ENCODE measurements around the gene PLA2G4E.

DNA sequence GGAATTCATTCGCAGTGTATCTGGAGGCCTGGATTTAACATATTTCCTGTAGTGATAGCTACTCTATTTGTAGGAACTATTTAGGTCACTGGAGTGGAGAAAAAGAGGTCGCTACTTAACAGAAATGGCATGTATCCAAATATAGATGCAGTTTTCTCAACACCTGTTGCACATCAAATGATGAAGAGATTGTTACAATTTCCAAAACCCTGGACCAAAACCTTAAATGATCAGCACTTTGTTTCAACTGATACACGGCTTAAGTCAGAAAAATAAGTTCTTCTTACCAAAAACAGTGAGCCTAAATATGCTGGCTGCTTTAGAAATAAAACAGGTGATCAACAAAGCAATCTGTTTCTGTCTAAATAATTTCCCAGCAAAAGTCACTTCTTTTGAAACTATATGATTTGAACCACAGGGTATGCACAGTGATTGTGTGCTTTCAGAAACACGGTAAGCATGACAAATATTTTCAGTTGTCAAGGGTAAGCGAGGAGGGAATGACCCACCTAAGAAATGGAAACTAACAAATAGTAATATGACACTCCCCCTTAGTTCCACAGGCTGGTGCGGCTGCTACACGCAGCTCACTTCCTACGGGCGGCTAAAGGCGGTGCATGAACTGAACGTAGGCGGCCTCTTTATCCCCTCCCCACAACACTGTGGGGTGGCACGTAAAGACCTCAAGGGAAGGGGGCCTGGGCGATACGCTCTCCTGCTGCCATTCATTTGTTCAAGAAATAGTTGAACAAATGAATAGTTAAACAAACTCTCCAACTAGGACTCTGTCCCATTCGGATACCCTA, 49.5 kb downstream of the PLA2G4E start:
- peak; percentile 54 for TF ChIP-seq POLR2A (IDR thresholded peaks at IDR 0.05)
- TF ChIP-seq, protein P1, sequence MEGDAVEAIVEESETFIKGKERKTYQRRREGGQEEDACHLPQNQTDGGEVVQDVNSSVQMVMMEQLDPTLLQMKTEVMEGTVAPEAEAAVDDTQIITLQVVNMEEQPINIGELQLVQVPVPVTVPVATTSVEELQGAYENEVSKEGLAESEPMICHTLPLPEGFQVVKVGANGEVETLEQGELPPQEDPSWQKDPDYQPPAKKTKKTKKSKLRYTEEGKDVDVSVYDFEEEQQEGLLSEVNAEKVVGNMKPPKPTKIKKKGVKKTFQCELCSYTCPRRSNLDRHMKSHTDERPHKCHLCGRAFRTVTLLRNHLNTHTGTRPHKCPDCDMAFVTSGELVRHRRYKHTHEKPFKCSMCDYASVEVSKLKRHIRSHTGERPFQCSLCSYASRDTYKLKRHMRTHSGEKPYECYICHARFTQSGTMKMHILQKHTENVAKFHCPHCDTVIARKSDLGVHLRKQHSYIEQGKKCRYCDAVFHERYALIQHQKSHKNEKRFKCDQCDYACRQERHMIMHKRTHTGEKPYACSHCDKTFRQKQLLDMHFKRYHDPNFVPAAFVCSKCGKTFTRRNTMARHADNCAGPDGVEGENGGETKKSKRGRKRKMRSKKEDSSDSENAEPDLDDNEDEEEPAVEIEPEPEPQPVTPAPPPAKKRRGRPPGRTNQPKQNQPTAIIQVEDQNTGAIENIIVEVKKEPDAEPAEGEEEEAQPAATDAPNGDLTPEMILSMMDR (IDR thresholded peaks at IDR 0.05), result peak in 1 of 4 donors; percentile 16

Data from right lobe of liver (tissue), 4 donors.